Measurements from ENCODE around the gene NUCB2. TPM values are rescaled to one million over a fixed set of nuclear protein-coding genes. Genes with fewer than 3 reads are reported as not detected.
"Not testable (repeated sequence)": the region's sequence is repeated elsewhere in the genome, so short reads cannot be mapped to it uniquely, and the experiment has no call there.

The NUCB2 gene
- total RNA-seq, 1 experiment from 2014 or later, result 27.6 TPM

GRCh38 chr11:17266781-17267180 lies 9.8 kb upstream of the NUCB2 start:
- ChIA-PET CTCF (no interaction called here), POLR2A (ENCODE audit: unreplicated experiment) (no interaction called here)
- no peak overlapping the region for H3K9ac ChIP-seq (ENCODE audit: low read length)
- H3K4me3 ChIP-seq (ENCODE audit: low read length), result no peak overlapping the region
- ATAC-seq (no peak), DNase-seq (no peak)
- no peaks in the 10 kb centered on the region for H3K27me3 ChIP-seq (ENCODE audit: low read length)
- no peaks in the 10 kb centered on the region for H3K36me3 ChIP-seq (ENCODE audit: low read depth, low read length)
- no peaks in the 10 kb centered on the region for H4K20me1 ChIP-seq (ENCODE audit: low read length)
- no peaks in the 10 kb centered on the region for H3K9me2 ChIP-seq (replicated peaks; ENCODE audit: low read length)
- intact Hi-C loops (cut with micrococcal nuclease), result loop anchor here (2.0 kb wide), 1 partner anchor 36 kb away; no protein-coding TSS in a partner anchor
- no peaks in the 10 kb centered on the region for H3K9me3 ChIP-seq (ENCODE audit: low read length)
- no peak overlapping the region for H2AFZ ChIP-seq (ENCODE audit: low read length)
- no peaks in the 10 kb centered on the region for H3K79me2 ChIP-seq (ENCODE audit: low read length)
- BruUV-seq (replicated peaks), result no TSS peak
- TF ChIP-seq EZH2phosphoT487 (IDR thresholded peaks at IDR 0.05; ENCODE audit: borderline replicate concordance, low read length) (no peak), EZH2 (IDR thresholded peaks at IDR 0.05; ENCODE audit: low read length, unreplicated experiment) (no peak)
- TF ChIP-seq, protein P1, sequence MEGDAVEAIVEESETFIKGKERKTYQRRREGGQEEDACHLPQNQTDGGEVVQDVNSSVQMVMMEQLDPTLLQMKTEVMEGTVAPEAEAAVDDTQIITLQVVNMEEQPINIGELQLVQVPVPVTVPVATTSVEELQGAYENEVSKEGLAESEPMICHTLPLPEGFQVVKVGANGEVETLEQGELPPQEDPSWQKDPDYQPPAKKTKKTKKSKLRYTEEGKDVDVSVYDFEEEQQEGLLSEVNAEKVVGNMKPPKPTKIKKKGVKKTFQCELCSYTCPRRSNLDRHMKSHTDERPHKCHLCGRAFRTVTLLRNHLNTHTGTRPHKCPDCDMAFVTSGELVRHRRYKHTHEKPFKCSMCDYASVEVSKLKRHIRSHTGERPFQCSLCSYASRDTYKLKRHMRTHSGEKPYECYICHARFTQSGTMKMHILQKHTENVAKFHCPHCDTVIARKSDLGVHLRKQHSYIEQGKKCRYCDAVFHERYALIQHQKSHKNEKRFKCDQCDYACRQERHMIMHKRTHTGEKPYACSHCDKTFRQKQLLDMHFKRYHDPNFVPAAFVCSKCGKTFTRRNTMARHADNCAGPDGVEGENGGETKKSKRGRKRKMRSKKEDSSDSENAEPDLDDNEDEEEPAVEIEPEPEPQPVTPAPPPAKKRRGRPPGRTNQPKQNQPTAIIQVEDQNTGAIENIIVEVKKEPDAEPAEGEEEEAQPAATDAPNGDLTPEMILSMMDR (conservative IDR thresholded peaks at IDR 0.05; ENCODE audit: low read depth, low read length), result no peak
- H3K27ac ChIP-seq (ENCODE audit: low read length), result no peak overlapping the region
- no peak overlapping the region for H3K4me2 ChIP-seq (ENCODE audit: low read length)
- H3F3A ChIP-seq (ENCODE audit: low read length, unreplicated experiment), result no peaks in the 10 kb centered on the region
- peaks cover 8% of the 10 kb centered on the region for H3K4me1 ChIP-seq (ENCODE audit: insufficient read depth, low read length)

- H3K9me2 ChIP-seq (replicated peaks; ENCODE audit: low read length), result no peaks in the 10 kb centered on the region
- CTCF ChIA-PET, result interaction anchor here (0.6 to 1.0 kb wide), 8 partner anchors 9 to 122 kb away, joined by 3 to 8 read pairs (median 4); partner anchors contain the start of gene NUCB2
- no peaks in the 10 kb centered on the region for H4K20me1 ChIP-seq (ENCODE audit: low read length)
- intact Hi-C loops (cut with micrococcal nuclease), result loop anchor here (2.0 kb wide), 1 partner anchor 37 kb away; no protein-coding TSS in a partner anchor
- H3K36me3 ChIP-seq (ENCODE audit: low read depth, low read length), result no peaks in the 10 kb centered on the region
- no peaks in the 10 kb centered on the region for H3K9me3 ChIP-seq (ENCODE audit: low read length)
- no peaks in the 10 kb centered on the region for H3K79me2 ChIP-seq (ENCODE audit: low read length)
- no peaks in the 10 kb centered on the region for H3K27me3 ChIP-seq (ENCODE audit: low read length)
- TF ChIP-seq EZH2 (IDR thresholded peaks at IDR 0.05; ENCODE audit: low read length, unreplicated experiment) (no peak), EZH2phosphoT487 (IDR thresholded peaks at IDR 0.05; ENCODE audit: borderline replicate concordance, low read length) (no peak)
- TF ChIP-seq, protein P1 (conservative IDR thresholded peaks at IDR 0.05; ENCODE audit: low read depth, low read length), result peak; percentile 40; the same call in 1 of the 2 replicates
- H3K4me1 ChIP-seq (ENCODE audit: insufficient read depth, low read length), result peaks cover 8% of the 10 kb centered on the region
- POLR2A ChIA-PET (ENCODE audit: unreplicated experiment), result no interaction called here
- H3K27ac ChIP-seq (ENCODE audit: low read length), result no peak overlapping the region
- H3K4me3 ChIP-seq (ENCODE audit: low read length), result no peak overlapping the region
- no TSS peak for BruUV-seq (replicated peaks)
- no peaks in the 10 kb centered on the region for H3F3A ChIP-seq (ENCODE audit: low read length, unreplicated experiment)
- peak; percentile 94 for DNase-seq
- peak; percentile 90 for ATAC-seq
- H3K4me2 ChIP-seq (ENCODE audit: low read length), result no peak overlapping the region
- H3K9ac ChIP-seq (ENCODE audit: low read length), result no peak overlapping the region
- H2AFZ ChIP-seq (ENCODE audit: low read length), result no peak overlapping the region
Observed at GRCh38 chr11:17267576-17267975, 9.0 kb upstream of the NUCB2 start.

- H3K9ac ChIP-seq (ENCODE audit: low read length); H2AFZ ChIP-seq (ENCODE audit: low read length); H4K20me1 ChIP-seq (ENCODE audit: low read length); DNase-seq; ATAC-seq; CTCF ChIA-PET; H3K4me2 ChIP-seq (ENCODE audit: low read length); H3K4me1 ChIP-seq (ENCODE audit: insufficient read depth, low read length); H3K9me3 ChIP-seq (ENCODE audit: low read length); BruUV-seq (replicated peaks); H3K27ac ChIP-seq (ENCODE audit: low read length); intact Hi-C loops (cut with micrococcal nuclease); H3K4me3 ChIP-seq (ENCODE audit: low read length); H3K9me2 ChIP-seq (replicated peaks; ENCODE audit: low read length); H3F3A ChIP-seq (ENCODE audit: low read length, unreplicated experiment); H3K27me3 ChIP-seq (ENCODE audit: low read length); H3K36me3 ChIP-seq (ENCODE audit: low read depth, low read length); POLR2A ChIA-PET (ENCODE audit: unreplicated experiment); H3K79me2 ChIP-seq (ENCODE audit: low read length): not testable (repeated sequence)
Observed at GRCh38 chr11:17268500-17268899, 8.0 kb upstream of the NUCB2 start.

All from PC-3 (cell line).